NCI-H2196 treated with DMSO at 0.1 percent for 48 hours (cell line): ENCODE results near the gene KANSL1.

Experiments
- DNase-seq: peaks from one replicate; lab custom pipeline; 2025; ENCODE audit not compliant: unreplicated experiment; lab: John Stamatoyannopoulos, UW

The KANSL1 gene

DNA sequence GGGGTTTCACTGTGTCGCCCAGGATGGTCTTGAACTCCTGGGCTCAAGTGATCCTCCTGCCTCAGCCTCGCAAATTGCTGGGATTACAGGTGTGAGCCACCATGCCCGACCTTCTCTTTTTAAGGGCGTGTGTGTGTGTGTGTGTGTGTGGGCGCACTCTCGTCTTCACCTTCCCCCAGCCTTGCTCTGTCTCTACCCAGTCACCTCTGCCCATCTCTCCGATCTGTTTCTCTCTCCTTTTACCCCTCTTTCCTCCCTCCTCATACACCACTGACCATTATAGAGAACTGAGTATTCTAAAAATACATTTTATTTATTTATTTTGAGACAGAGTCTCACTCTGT lies 190.3 kb downstream of the KANSL1 start:
- DNase-seq = no peak

DNA sequence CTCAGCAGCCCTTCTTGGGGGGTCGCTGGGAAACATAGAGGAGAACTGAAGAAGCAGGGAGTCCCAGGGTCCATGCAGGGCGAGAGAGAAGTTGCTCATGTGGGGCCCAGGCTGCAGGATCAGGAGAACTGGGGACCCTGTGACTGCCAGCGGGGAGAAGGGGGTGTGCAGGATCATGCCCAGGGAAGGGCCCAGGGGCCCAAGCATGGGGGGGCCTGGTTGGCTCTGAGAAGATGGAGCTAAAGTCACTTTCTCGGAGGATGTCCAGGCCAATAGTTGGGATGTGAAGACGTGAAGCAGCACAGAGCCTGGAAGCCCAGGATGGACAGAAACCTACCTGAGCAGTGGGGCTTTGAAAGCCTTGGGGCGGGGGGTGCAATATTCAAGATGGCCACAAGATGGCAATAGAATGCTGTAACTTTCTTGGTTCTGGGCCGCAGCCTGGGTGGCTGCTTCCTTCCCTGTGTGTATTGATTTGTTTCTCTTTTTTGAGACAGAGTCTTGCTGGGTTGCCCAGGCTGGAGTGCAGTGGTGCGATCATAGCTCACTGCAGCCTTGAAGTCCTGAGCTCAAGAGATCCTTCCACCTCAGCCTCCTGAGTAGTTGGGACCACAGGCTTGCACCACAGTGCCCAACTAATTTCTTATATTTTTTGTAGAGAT lies 190.8 kb downstream of the KANSL1 start:
- DNase-seq = peak; percentile 56

DNA sequence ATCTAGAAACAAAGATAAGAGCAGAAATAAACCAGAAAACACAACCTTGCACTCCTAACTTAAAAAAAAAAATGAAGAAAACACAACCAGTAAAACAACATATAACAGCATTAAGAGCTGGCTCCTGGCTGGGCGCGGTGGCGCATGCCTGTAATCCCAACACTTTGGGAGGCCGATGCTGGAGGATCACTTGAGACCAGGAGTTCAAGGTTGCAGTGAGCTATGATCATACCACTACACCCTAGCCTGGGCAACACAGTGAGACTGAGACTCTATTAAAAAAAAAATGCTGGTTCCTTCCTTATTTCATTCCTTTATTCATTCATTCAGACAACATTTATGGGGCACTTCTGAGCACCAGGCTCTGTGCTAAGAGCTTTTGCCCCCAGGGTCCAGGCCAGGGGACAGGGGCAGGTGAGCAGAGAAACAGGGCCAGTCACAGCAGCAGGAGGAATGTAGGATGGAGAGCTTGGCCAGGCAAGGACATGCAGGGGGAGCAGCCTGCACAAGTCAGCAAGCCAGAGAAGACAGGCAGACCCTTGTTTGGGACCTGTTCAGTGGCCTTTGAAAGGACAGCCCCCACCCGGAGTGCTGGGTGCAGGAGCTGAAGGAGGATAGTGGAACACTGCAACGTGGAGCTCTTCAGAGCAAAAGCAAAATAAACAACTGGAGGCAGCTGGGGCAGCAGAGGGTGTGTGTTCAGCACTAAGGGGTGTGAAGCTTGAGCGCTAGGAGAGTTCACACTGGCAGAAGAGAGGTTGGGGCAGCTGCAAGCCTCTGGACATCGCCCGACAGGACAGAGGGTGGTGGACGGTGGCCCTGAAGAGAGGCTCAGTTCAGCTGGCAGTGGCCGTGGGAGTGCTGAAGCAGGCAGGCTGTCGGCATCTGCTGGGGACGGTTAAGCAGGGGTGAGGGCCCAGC lies 191.6 kb downstream of the KANSL1 start:
- DNase-seq = no peak

DNA sequence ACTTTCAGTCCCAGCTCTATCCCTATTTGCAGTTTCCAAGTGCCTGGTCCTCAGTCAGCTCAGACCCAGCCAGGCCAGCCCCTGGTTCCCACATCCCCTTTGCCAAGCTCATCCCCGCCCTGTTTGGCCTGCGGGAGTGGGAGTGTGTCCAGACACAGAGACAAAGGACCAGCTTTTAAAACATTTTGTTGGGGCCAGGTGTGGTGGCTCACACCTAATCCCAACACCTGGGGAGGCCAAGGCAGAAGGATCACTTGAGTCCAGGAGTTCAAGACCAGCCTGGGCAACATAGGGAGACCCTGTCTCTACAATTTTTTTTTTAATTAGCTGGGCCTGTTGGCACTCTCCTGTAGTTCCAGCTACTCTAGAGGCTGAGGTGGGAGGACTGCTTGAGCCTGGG lies 192.5 kb downstream of the KANSL1 start:
- DNase-seq = no peak

DNA sequence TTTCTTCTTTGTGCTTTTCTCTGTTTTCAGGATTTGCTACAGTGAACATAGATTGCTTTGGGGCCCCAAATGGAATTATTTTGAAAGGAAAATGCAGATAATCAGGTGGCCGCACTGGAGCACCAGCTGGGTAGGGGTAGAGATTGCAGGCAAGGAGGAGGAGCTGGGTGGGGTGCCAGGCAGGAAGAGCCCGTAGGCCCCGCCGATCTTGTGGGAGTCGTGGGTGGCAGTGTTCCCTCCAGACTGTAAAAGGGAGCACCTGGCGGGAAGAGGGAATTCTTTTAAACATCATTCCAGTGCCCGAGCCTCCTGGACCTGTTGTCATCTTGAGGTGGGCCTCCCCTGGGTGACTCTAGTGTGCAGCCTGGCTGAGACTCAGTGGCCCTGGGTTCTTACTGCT lies 192.9 kb downstream of the KANSL1 start:
- DNase-seq = no peak

DNA sequence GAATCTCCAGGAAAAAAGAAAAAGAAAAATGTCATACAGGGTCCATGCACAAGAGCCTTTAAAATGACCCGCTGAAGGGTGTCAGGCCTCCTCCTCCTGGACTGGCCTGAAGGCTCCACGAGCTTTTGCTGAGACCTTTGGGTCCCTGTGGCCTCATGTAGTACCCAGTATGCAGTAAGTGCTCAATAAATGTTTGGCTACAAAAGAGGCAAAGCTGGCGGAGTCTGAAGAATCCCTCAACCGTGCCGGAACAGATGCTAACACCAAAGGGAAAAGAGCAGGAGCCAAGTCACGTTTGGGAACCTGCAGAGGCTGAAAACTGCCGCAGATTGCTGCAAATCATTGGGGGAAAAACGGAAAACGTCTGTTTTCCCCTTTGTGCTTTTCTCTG lies 193.3 kb downstream of the KANSL1 start:
- no peak for DNase-seq

DNA sequence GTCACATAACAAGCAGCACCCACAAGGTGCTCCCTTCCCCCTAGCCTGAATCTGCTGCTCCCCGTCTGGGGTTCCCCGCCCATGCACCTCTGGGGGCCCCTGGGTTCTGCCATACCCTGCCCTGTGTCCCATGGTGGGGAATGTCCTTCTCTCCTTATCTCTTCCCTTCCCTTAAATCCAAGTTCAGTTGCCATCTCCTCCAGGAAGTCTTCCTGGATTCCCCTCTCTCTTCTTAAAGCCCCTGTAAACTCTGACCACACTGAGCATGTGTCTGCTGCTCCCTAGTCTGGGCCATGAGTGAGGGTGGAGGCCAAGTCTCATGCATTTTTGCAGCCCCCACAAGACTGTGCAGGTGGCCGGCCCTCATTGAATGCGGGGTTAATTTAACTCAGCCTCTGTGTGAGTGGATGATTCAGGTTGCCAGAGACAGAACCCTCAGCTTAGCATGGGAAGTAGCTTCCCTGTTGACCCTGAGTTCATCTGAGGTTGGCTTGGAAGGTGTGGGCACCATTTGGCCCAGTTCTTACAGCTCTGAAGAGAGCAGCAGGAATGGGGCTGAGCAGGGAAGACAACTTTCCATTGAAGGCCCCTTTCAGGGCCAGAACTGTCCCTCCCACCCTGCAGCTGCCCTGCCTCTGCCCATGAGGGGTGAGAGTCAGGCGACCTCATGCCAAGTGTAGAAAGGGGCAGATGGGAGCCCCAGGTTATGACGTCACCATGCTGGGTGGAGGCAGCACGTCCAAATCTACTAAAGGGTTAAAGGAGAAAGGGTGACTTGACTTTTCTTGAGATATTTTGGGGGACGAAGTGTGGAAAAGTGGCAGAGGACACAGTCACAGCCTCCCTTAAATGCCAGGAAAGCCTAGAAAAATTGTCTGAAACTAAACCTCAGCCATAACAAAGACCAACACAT lies 194.0 kb downstream of the KANSL1 start, which contains the start of gene STH:
TSS of gene STH (plus strand) at position 264 of the 913 bp plus-strand sequence. CDS start at position 294, 30 bp downstream.
- no peak for DNase-seq

DNA sequence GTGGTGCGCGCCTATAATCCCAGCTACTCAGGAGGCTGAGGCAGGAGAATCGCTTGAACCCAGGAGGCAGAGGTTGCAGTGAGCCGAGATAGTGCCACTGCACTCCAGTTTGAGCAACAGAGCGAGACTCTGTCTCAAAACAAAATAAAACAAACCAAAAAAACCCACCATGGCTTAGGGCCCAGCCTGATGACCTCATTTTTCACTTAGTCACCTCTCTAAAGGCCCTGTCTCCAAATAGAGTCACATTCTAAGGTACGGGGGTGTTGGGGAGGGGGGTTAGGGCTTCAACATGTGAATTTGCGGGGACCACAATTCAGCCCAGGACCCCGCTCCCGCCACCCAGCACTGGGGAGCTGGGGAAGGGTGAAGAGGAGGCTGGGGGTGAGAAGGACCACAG lies 195.6 kb downstream of the KANSL1 start:
- DNase-seq = no peak

DNA sequence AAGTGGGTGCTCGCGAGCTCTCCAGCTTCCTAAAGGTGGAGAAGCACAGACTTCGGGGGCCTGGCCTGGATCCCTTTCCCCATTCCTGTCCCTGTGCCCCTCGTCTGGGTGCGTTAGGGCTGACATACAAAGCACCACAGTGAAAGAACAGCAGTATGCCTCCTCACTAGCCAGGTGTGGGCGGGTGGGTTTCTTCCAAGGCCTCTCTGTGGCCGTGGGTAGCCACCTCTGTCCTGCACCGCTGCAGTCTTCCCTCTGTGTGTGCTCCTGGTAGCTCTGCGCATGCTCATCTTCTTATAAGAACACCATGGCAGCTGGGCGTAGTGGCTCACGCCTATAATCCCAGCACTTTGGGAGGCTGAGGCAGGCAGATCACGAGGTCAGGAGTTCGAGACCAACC lies 196.1 kb downstream of the KANSL1 start:
- no peak for DNase-seq

DNA sequence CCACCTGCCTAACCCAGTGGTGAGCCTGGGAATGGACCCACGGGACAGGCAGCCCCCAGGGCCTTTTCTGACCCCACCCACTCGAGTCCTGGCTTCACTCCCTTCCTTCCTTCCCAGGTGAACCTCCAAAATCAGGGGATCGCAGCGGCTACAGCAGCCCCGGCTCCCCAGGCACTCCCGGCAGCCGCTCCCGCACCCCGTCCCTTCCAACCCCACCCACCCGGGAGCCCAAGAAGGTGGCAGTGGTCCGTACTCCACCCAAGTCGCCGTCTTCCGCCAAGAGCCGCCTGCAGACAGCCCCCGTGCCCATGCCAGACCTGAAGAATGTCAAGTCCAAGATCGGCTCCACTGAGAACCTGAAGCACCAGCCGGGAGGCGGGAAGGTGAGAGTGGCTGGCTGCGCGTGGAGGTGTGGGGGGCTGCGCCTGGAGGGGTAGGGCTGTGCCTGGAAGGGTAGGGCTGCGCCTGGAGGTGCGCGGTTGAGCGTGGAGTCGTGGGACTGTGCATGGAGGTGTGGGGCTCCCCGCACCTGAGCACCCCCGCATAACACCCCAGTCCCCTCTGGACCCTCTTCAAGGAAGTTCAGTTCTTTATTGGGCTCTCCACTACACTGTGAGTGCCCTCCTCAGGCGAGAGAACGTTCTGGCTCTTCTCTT lies 196.8 kb downstream of the KANSL1 start:
- DNase-seq = no peak

DNA sequence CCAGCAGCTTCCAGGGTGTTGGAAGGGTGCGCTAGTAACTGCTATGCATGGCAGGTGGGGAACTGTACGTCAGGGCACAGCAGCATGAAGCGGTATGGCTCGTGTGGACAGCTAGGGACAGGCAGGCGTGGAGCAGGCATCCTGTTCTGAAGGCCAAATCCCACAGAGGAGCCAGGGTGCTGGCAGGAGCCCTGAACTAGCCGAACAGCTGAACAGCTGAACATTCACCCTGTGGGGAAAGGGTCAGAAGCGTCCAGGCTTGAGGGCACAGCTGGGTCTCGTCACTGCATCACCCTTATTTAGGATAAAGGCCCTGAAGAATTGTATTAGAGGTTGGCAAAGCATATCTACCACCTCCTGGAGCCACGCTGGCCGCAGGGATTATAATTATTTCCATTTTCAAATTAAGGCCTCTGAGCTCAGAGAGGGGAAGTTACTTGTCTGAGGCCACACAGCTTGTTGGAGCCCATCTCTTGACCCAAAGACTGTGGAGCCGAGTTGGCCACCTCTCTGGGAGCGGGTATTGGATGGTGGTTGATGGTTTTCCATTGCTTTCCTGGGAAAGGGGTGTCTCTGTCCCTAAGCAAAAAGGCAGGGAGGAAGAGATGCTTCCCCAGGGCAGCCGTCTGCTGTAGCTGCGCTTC lies 197.5 kb downstream of the KANSL1 start:
- no peak for DNase-seq

DNA sequence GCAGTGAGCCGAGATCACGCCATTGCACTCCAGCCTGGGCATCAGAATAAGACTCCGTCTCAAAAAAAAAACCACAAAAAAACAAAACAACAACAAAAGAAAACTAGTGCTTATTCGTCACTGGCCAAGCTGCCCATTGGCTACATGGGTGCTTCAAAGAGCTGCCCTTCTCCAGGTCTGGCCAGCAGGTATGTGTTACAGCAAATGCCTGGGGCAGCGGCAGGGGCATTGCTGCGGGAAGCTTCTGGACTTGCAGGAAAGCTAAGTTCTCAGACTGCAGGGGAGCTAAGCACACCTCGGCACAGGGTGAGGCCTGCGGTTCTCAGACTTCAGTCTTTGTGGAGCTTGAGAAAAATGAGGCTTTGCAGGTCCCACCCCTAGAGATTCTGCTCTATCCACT lies 198.2 kb downstream of the KANSL1 start:
- DNase-seq = no peak

DNA sequence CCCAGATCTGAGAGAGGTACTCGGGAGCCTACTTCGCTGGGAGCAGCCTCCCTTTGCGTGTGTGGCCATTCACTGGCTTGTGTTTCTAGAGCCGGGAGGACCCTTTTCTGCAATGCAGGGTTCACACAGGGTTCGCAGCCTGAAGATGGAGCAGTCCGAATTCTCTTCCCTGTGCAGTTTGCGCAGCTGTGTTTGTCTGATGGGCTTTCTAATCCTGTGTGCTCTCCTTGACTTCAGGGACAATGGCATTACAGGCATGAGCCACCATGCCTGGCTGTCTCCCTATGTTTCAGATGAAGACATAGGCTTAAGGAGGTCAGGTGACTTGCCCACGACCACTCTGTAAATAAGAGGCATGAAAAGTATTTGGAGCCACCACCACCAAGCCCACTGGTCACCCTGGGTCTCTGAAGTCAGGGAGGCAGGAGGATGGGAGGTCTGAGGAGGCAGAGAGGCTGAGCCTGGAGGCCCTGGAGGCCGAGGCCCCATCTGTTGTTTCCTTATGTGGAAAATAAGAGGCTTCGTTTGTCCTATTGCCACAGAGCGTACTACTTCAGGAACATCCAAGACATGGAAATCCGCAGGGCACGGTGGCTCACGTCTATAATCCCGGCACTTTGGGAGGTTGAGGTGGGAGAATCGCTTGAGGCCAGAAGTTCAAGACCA lies 199.1 kb downstream of the KANSL1 start:
- no peak for DNase-seq

DNA sequence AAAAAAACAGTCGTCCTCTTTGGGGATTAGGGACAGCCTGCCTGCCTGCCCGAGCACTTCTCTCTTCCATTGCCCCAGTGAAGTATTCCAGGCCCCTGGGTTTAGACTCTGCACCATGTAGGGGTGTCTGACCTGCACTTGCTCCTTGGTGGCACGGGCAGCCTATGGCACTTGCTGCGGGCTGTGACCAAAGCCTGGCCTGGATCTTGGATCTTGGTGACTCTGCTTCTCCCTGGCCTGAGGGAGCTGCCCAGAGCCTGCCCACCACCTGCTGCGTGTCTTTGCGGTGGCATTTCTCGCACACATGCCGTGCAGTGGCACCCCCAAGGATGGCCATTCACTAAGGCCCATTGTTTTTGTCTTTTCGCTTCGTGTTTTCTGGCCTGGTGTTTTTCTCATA lies 200.3 kb downstream of the KANSL1 start:
- DNase-seq = no peak

DNA sequence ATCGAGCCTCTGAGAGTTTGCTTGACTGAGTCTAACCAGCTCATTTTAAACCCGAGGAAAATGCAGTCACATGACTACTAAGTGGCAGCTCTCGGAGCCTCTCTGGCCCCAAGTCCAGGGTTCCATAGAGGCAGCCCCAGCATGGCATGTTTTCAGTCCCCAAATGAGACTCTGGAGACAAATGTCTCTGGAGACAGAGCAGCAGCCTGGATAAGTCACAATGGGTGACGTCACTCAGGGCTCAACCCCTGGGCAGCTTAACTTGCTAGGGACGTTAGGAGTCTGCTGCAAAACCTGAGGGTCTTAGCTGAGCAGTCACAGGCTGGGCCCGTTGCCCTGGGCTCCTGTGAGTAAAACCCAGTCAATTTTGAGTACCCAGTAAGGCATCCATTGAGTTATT lies 201.1 kb downstream of the KANSL1 start:
- no peak for DNase-seq

DNA sequence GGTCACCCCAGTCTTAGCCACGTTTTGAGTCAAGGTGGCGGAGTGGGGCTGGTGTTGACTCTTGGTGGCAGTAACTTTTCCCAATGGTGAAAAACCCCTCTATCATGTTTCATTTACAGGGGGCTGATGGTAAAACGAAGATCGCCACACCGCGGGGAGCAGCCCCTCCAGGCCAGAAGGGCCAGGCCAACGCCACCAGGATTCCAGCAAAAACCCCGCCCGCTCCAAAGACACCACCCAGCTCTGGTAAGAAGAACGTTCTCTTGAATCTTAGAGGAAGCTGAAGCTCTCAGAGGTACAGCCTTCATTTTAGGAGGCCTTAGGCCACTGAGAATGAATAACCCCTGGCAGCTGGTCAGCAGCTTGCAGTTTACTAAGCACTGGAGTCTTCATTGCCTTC lies 201.9 kb downstream of the KANSL1 start:
- no peak for DNase-seq

DNA sequence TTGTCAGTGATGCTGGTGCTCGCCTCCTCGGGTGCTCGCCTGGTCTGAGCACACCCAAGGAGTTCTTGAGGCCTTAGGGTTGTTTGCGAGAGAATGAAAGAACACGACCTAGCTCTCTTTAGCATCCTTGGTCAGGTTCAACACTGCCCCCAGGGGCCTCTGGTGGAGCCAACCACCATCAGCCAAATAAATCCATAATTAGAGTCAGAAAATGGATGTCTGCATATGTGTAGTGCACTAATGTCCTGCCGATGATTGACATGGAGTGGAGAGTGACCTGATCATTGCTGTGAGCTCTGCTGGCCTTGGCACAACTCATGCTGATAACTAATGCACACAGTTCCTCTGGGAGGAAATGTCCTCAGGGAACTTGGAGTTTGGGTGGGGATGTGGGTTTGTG lies 202.3 kb downstream of the KANSL1 start:
- no peak for DNase-seq

DNA sequence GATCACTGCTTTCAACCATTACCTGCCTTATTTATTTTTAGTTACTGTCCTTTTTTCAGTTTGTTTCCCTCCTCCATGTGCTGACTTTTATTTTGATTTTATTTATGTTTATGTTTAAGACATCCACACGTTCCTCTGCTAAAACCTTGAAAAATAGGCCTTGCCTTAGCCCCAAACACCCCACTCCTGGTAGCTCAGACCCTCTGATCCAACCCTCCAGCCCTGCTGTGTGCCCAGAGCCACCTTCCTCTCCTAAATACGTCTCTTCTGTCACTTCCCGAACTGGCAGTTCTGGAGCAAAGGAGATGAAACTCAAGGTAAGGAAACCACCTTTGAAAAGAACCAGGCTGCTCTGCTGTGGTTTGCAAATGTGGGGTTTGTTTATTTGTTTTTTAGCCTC lies 203.5 kb downstream of the KANSL1 start:
- DNase-seq = no peak

DNA sequence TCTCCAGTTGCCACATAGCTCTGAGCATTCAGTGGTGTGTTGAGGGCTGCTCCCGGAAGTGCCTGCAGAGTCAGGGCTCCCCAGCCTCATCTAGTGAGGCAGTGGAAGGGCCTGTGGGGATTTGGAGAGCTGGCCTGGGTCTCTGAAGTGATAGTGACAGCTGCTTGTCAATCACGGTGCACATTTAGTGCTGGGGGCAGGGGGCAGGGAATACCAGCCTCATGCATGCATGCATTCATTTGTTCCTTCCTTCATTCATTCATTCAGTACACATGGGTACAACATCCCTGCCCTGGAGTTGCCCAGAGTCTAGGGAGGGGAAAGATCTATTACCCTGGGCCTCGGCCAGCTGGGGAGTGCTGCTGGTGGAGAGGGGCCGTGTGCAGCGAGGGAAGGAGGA lies 205.5 kb downstream of the KANSL1 start:
- DNase-seq = no peak

DNA sequence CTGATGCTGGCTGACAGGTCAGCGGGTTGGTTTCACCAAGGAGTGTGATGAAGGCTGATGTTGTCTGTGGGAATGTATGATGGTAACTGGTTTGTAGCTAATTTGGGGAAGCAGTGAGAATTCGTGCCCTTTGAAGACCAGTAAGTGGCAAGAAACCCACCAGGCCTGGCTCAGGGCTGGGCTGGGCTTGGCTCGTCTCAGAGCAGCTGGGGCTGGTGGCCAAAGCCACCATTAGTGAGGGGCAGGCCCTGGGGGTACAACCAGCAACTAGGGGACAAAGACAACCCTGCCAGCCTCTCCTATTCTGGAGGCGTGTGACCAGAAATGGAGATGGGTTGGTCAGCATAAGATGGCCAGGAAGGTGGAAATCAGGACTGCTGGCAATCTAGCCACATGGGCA lies 207.2 kb downstream of the KANSL1 start:
- DNase-seq = no peak
